Parathyroid adenoma (tissue), 2 donors: ENCODE measurements around the gene SLC4A2.

Experiments
- H2AFZ ChIP-seq: fragments of 300-600 bp; sonication (generic); one replicate; pipeline ENCODE4 v1.7.0; 2017; ENCODE audit warnings: antibody characterized with exemption, mild to moderate bottlenecking
- H3K27ac ChIP-seq: fragments of 300-600 bp; sonication (generic); one replicate; pipeline ENCODE4 v1.7.0; 2017
- H3K27me3 ChIP-seq: fragments of 300-600 bp; sonication (generic); one replicate; pipeline ENCODE4 v1.7.0; 2017; ENCODE audit warnings: low read length; ENCODE audit not compliant: control insufficient read depth, insufficient read depth
- H3K36me3 ChIP-seq: fragments of 300-600 bp; sonication (generic); one replicate; pipeline ENCODE4 v1.7.0; 2017; ENCODE audit warnings: low read length; ENCODE audit not compliant: control insufficient read depth, insufficient read depth
- H3K4me1 ChIP-seq: fragments of 300-600 bp; sonication (generic); one replicate; pipeline ENCODE4 v1.7.0; 2017; ENCODE audit warnings: control low read depth
- H3K4me2 ChIP-seq: fragments of 300-600 bp; sonication (generic); one replicate; pipeline ENCODE4 v1.7.0; 2017; ENCODE audit warnings: low read length
- H3K4me3 ChIP-seq: fragments of 300-600 bp; sonication (generic); one replicate; pipeline ENCODE4 v1.7.0; 2017; ENCODE audit warnings: low read depth, low read length
- H3K79me2 ChIP-seq: fragments of 300-600 bp; sonication (generic); one replicate; pipeline ENCODE4 v1.7.0; 2017; ENCODE audit warnings: control low read depth
- H3K9ac ChIP-seq: fragments of 300-600 bp; sonication (generic); one replicate; pipeline ENCODE4 v1.7.0; 2017; ENCODE audit warnings: mild to moderate bottlenecking
- H3K9me3 ChIP-seq: fragments of 300-600 bp; sonication (generic); one replicate; pipeline ENCODE4 v1.7.0; 2017; ENCODE audit warnings: low read length; ENCODE audit not compliant: control insufficient read depth
- TF ChIP-seq, protein P1 (sequence below): fragments of 300-600 bp; sonication (generic); IDR thresholded peaks from one replicate; pipeline ENCODE4 v1.7.0; 2017; ENCODE audit warnings: antibody characterized with exemption, mild to moderate bottlenecking
- donor health status: primary hyperparathyroidism.

Gene SLC4A2

DNA sequence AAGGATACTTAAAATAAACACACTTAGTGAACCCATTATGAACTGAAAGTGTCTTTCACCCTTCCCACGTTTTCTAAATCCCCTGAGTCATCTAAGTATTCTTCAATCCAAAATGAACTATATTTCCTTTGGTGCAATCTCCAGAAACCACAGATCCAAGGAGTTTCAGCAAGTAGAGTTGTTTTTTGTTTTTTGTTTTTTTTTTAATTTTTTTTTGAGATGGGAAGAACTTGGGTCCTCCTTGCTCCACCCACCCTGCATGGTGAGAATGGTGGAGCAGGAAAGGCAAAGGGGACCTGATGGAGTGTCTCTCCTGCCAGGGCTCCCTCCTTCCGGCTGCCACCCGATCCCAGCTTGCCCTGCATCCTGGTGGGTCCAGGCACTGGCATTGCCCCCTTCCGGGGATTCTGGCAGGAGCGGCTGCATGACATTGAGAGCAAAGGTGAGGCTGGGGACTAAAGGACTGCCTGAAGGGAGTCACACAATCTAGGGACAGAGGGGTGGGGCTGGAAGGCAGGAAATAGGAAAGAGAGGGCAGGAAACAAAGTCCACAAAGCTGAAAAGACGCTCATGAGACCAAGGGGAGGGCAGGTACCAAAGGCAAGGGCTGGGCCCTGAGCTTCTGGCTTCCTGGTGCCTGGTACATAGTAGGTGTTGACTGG, 47.2 kb upstream of the SLC4A2 start:
- H3K4me2 ChIP-seq: no peak overlapping the region
- H3K9me3 ChIP-seq: no peaks in the 10 kb centered on the region
- no peaks in the 10 kb centered on the region for H3K27me3 ChIP-seq
- no peaks in the 10 kb centered on the region for H3K79me2 ChIP-seq
- TF ChIP-seq, protein P1, sequence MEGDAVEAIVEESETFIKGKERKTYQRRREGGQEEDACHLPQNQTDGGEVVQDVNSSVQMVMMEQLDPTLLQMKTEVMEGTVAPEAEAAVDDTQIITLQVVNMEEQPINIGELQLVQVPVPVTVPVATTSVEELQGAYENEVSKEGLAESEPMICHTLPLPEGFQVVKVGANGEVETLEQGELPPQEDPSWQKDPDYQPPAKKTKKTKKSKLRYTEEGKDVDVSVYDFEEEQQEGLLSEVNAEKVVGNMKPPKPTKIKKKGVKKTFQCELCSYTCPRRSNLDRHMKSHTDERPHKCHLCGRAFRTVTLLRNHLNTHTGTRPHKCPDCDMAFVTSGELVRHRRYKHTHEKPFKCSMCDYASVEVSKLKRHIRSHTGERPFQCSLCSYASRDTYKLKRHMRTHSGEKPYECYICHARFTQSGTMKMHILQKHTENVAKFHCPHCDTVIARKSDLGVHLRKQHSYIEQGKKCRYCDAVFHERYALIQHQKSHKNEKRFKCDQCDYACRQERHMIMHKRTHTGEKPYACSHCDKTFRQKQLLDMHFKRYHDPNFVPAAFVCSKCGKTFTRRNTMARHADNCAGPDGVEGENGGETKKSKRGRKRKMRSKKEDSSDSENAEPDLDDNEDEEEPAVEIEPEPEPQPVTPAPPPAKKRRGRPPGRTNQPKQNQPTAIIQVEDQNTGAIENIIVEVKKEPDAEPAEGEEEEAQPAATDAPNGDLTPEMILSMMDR: no peak
- H3K27ac ChIP-seq: no peak overlapping the region
- H3K9ac ChIP-seq: no peak overlapping the region
- H3K36me3 ChIP-seq: no peaks in the 10 kb centered on the region
- H3K4me3 ChIP-seq: no peak overlapping the region
- H2AFZ ChIP-seq: no peak overlapping the region
- no peaks in the 10 kb centered on the region for H3K4me1 ChIP-seq

GRCh38 chr7:151012911-151013347, 46.5 kb upstream of the SLC4A2 start:
- Histone ChIP-seq H3K27ac (no peak overlapping the region), H3K79me2 (no peaks in the 10 kb centered on the region), H2AFZ (no peak overlapping the region), H3K4me1 (no peaks in the 10 kb centered on the region), H3K4me2 (no peak overlapping the region), H3K4me3 (no peak overlapping the region), H3K9ac (no peak overlapping the region), H3K36me3 (no peaks in the 10 kb centered on the region), H3K9me3 (no peaks in the 10 kb centered on the region), H3K27me3 (no peaks in the 10 kb centered on the region)
- TF ChIP-seq, protein P1: peak; percentile 55

DNA sequence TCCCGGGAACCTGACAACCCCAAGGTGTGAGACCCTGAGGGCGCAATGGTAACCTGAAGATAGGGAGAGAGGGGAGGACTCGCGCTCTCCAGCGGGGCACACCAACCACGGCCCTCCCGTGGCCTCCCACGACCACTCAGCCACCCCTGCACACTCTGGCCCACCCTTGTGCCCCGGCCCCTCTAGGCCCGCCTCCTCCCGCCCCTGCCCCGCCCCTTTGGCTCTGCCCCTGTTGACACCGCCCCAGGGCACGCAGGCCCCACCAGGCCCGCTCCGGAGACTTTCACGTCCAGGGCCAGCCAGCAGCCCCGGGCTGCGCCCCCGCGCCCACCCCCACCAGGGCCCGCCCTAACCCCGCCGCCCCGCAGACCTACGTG, 46.0 kb upstream of the SLC4A2 start:
- no peaks in the 10 kb centered on the region for H3K9me3 ChIP-seq
- H3K27me3 ChIP-seq: no peaks in the 10 kb centered on the region
- no peak overlapping the region for H3K9ac ChIP-seq
- no peaks in the 10 kb centered on the region for H3K79me2 ChIP-seq
- H2AFZ ChIP-seq: peak overlapping the region; percentile 70
- peaks cover 2% of the 10 kb centered on the region for H3K4me1 ChIP-seq
- no peak overlapping the region for H3K27ac ChIP-seq
- peak overlapping the region; percentile 41 for H3K4me3 ChIP-seq
- TF ChIP-seq, protein P1: no peak
- H3K36me3 ChIP-seq: no peaks in the 10 kb centered on the region
- peak overlapping the region; percentile 71 for H3K4me2 ChIP-seq

DNA sequence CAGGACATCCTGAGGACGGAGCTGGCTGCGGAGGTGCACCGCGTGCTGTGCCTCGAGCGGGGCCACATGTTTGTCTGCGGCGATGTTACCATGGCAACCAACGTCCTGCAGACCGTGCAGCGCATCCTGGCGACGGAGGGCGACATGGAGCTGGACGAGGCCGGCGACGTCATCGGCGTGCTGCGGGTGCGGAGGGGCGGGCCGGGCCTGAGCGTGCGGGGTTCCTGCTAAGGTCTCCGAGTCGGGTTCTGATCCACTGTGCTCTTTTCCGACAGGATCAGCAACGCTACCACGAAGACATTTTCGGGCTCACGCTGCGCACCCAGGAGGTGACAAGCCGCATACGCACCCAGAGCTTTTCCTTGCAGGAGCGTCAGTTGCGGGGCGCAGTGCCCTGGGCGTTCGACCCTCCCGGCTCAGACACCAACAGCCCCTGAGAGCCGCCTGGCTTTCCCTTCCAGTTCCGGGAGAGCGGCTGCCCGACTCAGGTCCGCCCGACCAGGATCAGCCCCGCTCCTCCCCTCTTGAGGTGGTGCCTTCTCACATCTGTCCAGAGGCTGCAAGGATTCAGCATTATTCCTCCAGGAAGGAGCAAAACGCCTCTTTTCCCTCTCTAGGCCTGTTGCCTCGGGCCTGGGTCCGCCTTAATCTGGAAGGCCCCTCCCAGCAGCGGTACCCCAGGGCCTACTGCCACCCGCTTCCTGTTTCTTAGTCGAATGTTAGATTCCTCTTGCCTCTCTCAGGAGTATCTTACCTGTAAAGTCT, 45.5 kb upstream of the SLC4A2 start:
- peaks cover 3% of the 10 kb centered on the region for H3K4me1 ChIP-seq
- H3K9me3 ChIP-seq: no peaks in the 10 kb centered on the region
- H2AFZ ChIP-seq: peak overlapping the region; percentile 70
- H3K9ac ChIP-seq: no peak overlapping the region
- H3K4me3 ChIP-seq: peak overlapping the region; percentile 41
- TF ChIP-seq, protein P1: no peak
- H3K27me3 ChIP-seq: no peaks in the 10 kb centered on the region
- H3K36me3 ChIP-seq: no peaks in the 10 kb centered on the region
- no peak overlapping the region for H3K27ac ChIP-seq
- H3K79me2 ChIP-seq: no peaks in the 10 kb centered on the region
- peak overlapping the region; percentile 71 for H3K4me2 ChIP-seq
